Stimulated activated CD4-positive, alpha-beta T cell treated with anti-CD3 and anti-CD28 coated beads, Interleukin-12 subunit alpha, Interleukin-12 subunit beta, amount 100 ng/mL, for 24 hours (primary cell): ENCODE measurements around the gene TRAM2.
"Not testable (repeated sequence)": the region's sequence is repeated elsewhere in the genome, so short reads cannot be mapped to it uniquely, and the experiment has no call there.

Source experiments
- DNase-seq, 2 experiments: peaks; one replicate each; pipeline ENCODE4 v3.0.0-alpha.2; 2020; ENCODE audit warnings: low read depth in 2 of 2

Gene TRAM2

GRCh38 chr6:52491203-52492069, 85.4 kb downstream of the TRAM2 start:
- no peak for DNase-seq

DNA sequence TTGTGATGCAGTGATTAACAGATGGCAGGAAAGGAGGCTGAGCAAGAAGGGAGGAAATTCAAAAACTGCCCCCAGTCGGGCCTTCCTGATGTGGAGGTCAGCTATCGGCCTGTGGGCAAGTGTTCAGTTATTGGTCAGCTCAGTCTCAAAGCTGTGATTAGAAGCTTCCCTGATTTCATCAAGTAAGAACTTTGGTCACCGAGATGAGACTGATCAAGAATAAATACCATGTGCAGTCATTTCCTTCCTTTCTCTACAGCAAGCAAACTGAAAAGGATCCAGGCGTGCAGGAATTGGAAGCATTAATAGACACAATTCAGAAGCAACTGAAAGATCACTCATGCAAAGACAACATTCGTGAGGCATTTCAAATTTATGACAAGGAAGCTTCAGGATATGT, 87.0 kb downstream of the TRAM2 start:
- no peak for DNase-seq

DNA sequence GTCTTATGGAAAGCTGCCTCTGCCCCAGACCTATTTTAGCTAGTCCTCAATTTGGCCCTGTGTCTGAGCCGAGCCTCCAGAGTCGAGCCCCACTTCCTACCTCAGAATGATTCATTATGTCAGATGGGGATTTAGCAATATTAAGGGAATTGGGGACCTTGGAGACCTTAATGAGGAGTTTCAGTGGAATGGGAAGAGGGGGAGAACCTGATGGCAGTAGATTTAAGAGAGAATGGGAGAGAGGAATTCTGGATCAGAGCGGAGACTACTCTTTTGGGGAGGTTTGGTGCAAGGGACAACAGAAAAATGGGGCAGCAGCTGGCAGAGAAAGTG, 93.2 kb downstream of the TRAM2 start:
- DNase-seq = no peak

- DNase-seq = no peak
Observed at GRCh38 chr6:52482903-52483670, 93.8 kb downstream of the TRAM2 start.

GRCh38 chr6:52475307-52475706, 101.6 kb downstream of the TRAM2 start:
- no peak for DNase-seq

- DNase-seq = no peak
Observed at GRCh38 chr6:52474173-52474572, 102.7 kb downstream of the TRAM2 start.

- not testable (repeated sequence) for DNase-seq
Observed at GRCh38 chr6:52461194-52461593, 115.7 kb downstream of the TRAM2 start.

GRCh38 chr6:52457096-52457495, 119.8 kb downstream of the TRAM2 start:
- no peak for DNase-seq

- DNase-seq = no peak
Observed at GRCh38 chr6:52454556-52454955, 122.3 kb downstream of the TRAM2 start.
